Cortex of kidney (tissue), 1 donor: ENCODE data around the gene CTSD.

ENCODE experiments used
- DNase-seq: peaks from one replicate; lab custom pipeline; 2025; lab: John Stamatoyannopoulos, UW

CTSD gene

DNA sequence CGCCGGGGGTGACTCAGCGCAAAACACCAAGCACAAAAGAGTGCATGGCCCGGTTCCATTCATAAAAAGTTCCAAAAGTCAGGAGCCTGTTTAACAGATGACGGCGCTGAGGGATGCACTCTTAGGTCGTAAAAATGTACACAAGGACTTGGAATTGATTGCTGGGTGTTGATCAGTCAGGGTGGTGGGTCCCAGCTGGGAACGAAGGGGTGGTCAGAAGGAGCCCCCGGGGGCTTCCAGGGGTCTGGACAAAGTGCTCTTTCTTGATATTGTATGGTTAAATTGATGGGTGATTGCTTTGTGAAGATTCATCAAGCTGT, 34.1 kb downstream of the CTSD start:
- no peak for DNase-seq

DNA sequence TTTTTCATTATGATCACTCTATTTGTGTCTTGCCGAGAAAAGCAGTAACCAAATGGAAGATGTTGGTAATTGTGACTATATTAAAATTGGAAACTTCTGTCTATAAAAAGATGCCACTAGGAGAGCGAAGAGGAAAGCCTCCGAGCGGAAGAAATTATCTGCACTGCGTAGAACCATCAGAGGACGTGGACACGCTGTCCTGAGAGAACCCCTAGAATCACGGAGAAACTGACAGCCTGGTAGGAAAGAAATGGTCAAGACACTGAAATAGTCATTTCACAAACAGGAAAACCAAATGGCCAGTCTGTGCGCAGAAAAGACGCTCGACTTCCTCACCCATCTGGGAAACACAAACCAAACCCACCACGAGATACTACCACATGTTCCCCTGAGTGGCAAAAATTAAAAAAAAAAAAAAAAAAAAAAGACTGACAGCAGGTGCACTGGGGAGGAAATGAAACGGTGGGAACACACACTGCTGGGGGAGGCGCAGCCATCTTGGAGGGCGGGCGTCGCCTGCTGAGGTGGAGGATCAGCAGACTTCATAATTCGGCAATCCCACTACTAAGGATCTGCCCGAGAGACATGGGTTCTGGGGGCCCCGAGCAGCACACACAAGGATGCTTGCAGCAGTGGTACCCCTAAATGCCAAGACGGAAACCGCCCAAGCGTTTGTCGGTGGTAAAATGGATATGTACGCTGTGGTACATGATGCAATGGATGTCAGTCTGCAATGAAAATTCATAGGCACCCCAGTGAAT, 34.6 kb downstream of the CTSD start:
- no peak for DNase-seq

DNA sequence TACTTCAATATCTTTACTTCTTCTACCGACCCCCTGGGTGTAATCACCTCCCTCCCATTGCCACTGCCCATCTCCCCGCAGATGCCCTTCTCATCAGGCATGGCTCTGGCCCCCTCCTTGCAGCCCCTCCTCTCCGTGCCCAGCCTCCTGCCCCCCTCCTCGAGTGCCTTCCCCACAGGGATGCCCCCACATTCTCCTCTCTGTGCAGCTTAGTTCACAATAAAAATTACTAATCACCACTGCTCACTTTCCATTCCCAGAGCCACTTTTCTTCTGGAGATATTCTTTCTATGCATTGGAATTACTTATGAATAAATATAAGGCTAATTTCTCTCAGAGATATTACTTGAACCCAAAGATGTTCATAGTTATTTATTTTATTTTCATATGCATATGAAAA, 35.4 kb downstream of the CTSD start:
- DNase-seq: no peak

DNA sequence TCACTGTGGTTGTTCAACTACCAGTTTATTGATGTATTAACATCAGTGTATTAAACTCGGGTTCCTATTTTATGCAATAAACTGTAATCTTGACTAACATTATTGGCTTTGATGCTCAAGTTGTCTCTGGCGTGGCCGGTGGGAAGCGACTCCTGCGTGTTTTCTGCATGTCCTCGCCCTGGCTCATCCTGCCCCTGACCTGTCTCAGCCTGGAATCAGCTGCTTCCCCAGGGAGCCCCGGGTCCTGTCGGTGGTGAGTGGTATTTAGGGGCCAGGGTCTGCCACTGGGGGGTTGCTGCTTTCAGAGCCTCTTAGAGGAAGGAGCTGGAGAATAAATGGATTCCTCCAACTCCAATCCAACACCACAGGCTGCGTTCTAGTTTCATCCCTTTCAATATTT, 35.9 kb downstream of the CTSD start:
- no peak for DNase-seq

DNA sequence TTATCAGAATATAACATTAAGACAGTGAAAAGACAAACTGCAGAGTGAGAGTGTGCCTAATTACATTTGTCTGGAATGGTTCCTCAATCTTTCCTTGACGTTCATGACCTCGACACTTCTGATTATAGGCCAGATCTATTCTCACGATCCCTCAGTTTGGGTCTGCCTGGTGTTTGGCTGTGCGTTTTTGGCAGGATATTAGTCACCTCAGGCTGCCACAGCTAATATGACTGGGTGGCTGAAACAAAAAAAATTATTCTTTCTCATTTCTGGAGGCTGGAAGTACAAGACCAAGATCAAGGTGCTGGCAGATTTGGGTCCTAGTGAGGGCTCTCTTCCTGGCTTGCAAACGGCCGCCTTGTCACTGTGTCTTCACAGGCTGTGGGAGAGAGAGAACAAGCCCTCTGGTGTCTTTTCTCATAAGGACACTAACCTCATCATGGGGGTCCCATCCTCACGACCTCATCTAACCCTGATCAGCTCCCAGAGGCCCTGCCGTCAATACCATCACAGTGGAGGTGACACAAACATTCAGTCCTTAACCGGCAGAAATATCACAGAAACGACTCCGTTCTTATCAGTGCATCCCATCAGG, 36.5 kb downstream of the CTSD start:
- DNase-seq: no peak

DNA sequence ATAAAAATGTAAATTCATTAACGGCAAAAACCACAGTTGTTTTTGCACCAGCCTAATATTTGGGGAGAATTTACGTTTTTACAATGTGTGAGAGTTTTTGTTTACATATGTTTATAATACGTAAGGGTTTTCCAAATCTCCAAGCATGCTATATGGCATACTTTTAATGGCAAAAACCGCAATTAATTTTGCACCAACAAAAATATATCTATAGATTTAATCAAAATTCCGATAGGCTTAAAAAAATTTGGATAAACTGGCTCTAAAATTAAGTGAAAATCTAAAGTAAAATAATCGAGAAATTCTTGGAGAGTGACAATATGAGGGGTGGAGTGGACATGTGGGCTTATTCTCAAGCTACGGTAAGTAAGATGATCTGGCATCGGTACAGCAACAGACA, 43.9 kb downstream of the CTSD start:
- DNase-seq: no peak

DNA sequence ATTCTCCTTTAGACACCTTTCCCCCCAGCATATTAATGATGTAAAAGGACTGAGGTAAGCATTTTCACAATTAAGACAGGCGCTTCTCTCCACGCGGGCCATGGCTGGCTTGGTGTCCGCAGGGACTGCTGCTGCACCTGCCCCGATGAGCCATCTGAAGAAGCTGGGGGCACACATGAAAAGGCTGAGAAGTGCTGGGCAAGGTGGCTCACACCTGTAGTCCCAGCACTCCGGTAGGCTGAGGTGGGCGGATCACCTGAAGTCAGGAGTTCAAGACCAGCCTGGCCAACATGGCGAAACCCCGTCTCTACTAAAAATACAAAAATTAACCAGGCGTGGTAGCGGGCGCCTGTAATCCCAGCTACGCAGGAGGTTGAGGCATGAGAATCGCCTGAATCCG, 45.4 kb downstream of the CTSD start:
- no peak for DNase-seq

DNA sequence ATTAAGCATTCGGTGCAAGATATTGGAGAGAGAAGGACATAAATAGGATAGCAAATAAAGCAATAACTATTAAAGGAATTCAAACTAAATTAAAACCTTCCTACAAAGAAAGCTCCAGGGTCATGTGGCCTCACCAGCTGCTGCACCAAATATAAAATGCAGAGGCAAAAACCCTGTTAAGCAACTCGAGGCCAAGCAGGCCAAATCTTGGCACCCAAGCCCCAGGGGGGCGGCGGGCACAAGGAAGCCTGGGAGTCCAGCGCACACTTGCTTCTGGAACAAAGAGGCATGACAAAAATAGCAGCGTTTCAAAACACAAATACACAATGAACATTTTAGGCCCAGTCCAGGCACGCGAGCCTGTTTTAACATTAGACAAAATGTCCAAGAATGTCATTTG, 46.0 kb downstream of the CTSD start:
- DNase-seq: no peak

DNA sequence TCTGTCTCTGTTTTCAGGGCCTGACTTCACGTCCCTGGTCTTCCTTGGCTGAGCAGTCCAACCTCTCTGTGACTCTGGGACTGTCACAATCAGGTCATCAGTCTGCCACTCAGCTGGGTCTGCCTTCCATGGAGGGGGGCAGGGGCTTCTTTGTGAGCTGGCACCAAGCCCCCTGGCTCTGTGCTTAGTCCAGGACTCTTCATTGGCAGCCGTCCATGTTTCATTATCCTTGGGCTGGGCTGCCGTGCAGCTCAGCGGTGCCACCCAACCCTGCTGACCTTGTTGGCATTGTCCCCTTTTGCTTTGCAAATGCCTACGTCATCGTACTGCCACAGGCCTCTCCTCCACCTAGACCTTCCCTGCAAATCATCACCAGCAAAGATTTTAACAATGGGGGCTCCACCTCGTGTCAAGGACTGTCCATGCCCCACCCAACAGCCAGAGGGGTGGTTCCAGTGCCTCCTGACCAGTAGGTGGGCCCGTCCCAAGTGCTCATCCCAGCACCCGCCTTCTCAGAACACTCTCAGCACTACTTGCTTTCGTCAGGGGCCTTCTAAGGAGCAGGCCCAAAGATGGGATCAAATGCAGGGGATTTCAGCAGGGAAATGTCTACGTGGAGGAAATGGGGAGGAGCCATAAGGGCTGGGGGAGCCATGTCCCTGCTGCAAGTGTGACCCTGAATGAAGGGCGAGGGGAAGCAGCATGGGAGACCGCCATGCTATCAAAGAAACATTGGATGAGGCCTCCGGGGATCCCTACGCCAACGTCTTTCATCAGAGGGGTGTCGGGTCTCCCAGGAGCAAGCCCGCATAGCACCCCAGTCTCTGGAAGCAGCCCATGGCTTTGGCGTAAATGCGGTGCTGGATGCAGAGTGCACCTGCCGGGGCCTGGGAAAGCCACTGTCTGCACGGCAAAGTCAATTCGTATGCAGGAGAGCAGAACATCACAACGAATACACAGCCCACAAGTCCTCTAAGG, 48.5 kb downstream of the CTSD start:
- DNase-seq: no peak

DNA sequence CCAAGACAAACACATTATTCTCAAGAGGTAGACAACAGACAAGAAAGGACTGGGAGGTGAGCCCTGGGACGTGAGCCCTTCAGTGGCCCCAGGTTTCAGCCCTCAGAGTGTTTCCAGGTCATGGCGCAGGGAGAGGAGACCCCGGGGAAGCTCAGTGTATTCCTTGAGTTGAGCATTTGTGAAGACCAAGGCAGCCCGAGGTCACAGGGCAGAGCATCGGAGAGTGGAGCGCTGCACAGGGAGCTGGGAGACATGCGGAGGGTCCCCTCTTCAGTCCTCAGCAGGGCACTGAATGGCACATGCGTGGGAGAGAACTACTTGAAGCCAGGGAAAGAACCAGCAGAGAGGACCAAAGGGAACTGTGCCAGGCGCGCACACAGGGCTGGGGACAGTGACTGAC, 55.0 kb downstream of the CTSD start:
- DNase-seq: no peak

DNA sequence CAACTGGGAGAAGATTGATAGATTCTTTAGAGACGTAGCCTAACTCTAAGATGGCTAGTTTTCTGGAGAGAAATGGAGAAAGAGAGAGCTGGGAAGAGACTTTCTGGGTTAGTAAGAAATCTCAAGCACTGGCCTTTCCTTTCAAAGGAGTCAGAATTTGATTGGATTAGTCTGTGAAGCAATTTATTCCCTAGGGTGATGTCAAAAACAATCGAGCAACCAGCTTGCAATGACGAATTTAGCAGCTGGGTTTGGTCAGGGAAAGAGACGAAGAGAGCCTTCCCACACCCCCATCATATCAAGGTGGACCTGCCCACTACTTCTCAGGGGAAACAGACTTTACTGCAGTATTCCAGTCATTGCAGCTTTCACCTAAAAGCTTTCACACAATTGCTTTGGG, 56.0 kb downstream of the CTSD start:
- DNase-seq: no peak

DNA sequence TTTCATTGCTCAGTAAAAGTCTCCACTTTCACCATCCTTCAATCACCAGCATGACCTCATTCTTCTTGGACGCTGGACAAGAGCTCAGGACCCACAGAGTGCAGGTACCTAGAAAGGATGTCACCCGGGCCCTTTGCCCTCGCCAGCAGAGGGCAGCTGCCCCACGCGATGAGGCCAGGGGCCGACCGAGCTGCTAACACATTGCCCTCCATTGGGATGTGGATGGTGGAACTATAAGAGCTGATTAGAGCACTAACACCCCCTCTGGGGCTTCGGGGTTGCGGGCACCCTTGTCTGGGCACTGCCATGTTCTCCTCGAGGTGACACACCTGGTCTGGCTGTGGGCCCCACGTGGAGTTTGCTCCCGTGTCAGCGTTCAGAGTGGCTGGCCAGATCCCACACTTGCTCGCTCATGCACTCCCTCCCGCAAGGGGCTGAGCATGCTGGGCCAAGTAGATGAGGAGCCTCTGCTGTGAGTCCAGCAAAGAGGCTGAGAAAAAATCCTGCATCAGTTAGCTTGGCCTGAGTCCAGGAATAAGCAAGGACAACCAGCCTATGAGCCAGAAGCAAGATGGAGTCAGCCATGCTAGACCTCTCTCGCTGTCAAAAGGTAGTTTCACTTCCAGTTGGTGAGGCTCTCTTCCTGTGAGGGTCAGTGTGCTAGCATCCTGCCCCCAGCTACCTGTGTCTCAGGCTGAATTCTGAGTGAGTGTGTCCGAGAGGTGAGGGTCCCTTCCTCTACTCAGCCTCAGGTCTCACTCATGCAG, 56.9 kb downstream of the CTSD start:
- no peak for DNase-seq

DNA sequence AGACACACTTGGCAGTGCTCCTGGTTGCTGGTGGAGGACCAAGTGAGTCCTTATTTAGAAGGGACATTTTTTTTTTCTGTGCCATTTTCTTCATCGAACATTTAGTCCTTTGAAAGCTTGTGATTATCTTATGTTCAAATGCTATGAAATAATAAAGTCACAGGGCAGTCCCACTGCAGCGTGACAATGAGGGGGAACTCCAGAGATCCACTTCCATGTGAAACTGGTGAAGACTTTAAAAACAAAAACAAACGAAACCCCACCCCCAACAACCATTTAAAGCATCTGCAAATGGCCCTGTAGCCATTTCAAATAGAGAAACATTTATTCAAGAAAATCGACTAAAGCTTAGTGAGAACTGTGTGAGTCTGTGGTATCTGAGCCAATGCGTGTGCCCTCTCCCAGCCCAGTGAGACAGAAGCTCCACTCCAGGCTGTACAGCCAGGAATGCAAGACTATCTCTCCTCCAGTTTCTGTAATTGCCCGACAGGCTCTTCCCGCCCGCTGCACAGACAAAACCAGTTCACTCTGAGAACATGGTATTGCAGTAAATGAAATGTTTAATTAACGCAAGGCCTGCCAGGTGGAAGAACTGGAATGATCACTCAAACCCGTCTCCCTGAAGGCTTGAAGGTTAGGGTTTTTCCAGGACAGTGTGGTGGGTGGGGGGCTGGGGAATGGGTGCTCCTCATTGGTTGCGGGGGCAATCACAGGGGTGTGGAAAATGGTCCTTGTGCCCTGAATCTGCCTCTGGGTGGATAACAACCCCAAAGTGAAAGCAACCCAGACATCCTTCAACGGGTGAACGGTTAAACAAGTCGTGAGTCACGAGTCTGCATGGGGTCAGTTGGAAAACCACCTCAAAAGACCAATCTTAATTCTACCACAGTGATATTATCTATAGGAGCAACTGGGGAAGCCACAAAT, 58.3 kb downstream of the CTSD start:
- DNase-seq: no peak

DNA sequence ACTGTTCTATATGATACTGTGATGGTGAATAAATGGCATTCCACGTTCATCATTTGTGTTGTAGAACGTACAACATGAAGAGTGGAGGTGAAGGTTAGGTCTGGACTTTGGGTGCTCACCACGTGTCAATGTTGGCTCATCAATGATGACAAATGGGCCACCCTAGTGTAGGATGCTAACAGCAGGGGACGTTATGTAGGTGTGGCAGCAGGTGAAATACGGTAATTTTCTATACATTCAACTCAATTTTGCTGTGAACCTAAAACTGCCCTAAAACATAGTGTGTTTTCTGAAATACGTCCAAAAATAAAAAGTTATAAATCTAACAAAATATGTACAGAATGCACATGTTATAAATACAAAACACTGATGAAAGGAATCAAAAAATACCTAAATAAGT, 60.6 kb downstream of the CTSD start:
- DNase-seq: no peak
